ENCODE data around the gene FAM217B.

DNA sequence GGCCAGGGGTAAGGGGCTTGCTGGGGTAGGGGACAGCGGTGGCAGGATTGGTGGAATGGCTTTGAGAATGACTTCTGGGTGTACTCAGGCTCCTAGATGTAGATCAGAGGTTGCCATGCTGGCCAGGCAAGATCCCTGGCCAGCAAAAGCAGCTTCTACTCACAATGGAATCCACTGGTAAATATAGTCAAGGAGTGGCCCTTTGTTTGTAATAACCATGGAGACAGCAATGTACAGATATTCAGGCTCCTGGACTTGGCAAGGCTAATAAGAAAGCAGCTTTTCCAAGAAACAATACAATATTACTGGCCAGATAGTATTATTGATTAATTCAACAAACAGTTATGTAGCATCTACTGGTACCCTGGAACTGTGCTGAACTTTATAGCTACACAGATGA lies 55.9 kb downstream of the FAM217B start:
- TF ChIP-seq, protein P1, sequence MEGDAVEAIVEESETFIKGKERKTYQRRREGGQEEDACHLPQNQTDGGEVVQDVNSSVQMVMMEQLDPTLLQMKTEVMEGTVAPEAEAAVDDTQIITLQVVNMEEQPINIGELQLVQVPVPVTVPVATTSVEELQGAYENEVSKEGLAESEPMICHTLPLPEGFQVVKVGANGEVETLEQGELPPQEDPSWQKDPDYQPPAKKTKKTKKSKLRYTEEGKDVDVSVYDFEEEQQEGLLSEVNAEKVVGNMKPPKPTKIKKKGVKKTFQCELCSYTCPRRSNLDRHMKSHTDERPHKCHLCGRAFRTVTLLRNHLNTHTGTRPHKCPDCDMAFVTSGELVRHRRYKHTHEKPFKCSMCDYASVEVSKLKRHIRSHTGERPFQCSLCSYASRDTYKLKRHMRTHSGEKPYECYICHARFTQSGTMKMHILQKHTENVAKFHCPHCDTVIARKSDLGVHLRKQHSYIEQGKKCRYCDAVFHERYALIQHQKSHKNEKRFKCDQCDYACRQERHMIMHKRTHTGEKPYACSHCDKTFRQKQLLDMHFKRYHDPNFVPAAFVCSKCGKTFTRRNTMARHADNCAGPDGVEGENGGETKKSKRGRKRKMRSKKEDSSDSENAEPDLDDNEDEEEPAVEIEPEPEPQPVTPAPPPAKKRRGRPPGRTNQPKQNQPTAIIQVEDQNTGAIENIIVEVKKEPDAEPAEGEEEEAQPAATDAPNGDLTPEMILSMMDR (IDR thresholded peaks at IDR 0.05): no peak
- no peak for TF ChIP-seq POLR2A (IDR thresholded peaks at IDR 0.05)
